Loucy (cell line): ENCODE data around the gene NUB1.

ENCODE experiments used
- H2AFZ ChIP-seq: fragments of 200-600 bp; sonication (generic); 2 replicates; pipeline ENCODE4 v1.6.0; 2016; ENCODE audit warnings: antibody characterized with exemption, mild to moderate bottlenecking, low read length, moderate library complexity
- H3F3A ChIP-seq: fragments of 200-600 bp; 2 replicates; pipeline ENCODE4 v1.6.0; 2016; ENCODE audit warnings: antibody characterized with exemption, low read depth, mild to moderate bottlenecking
- H3K27me3 ChIP-seq: fragments of 200-600 bp; sonication (generic); 2 replicates; pipeline ENCODE4 v1.6.1; 2014; ENCODE audit warnings: low read length, mild to moderate bottlenecking; ENCODE audit not compliant: insufficient read depth, poor library complexity, severe bottlenecking
- H3K36me3 ChIP-seq: fragments of 200-600 bp; sonication (generic); 2 replicates; pipeline ENCODE4 v1.6.1; 2016; ENCODE audit warnings: low read length; ENCODE audit not compliant: insufficient read depth
- H3K4me1 ChIP-seq: fragments of 200-600 bp; sonication (generic); 2 replicates; pipeline ENCODE4 v1.5.1; 2014; ENCODE audit warnings: low read length, mild to moderate bottlenecking; ENCODE audit not compliant: insufficient read depth, poor library complexity, severe bottlenecking
- H3K4me2 ChIP-seq: fragments of 200-600 bp; sonication (generic); 2 replicates; pipeline ENCODE4 v1.6.0; 2014; ENCODE audit warnings: antibody characterized with exemption, low read length, low read depth, mild to moderate bottlenecking; ENCODE audit not compliant: poor library complexity, severe bottlenecking
- H3K4me3 ChIP-seq: fragments of 200-600 bp; sonication (generic); 2 replicates; pipeline ENCODE4 v1.5.1; 2014; ENCODE audit warnings: low read length, mild to moderate bottlenecking, mixed read lengths; ENCODE audit not compliant: poor library complexity, severe bottlenecking
- H3K79me2 ChIP-seq: fragments of 200-600 bp; sonication (generic); 2 replicates; pipeline ENCODE4 v1.6.1; 2014; ENCODE audit warnings: low read length; ENCODE audit not compliant: insufficient read depth
- H3K9ac ChIP-seq: fragments of 200-600 bp; sonication (generic); 2 replicates; pipeline ENCODE4 v1.6.0; 2014; ENCODE audit warnings: mild to moderate bottlenecking, low read depth, low read length, moderate library complexity; ENCODE audit not compliant: poor library complexity, severe bottlenecking
- H3K9me2 ChIP-seq: fragments of 200-600 bp; sonication (generic); replicated peaks from 2 replicates; pipeline ENCODE4 v1.6.1; 2016; ENCODE audit warnings: low read depth, low read length, mixed read lengths
- H3K9me3 ChIP-seq: fragments of 200-600 bp; sonication (generic); 2 replicates; pipeline ENCODE4 v1.6.1; 2014; ENCODE audit warnings: mild to moderate bottlenecking, antibody characterized with exemption, low read length, low read depth; ENCODE audit not compliant: insufficient read depth
- H4K20me1 ChIP-seq: fragments of 200-600 bp; sonication (generic); 2 replicates; pipeline ENCODE4 v1.6.0; 2014; ENCODE audit warnings: antibody characterized with exemption, low read length, mild to moderate bottlenecking; ENCODE audit not compliant: insufficient read depth, poor library complexity, severe bottlenecking
- CTCF ChIP-seq: fragments of 200-600 bp; sonication (generic); conservative IDR thresholded peaks from 2 replicates; pipeline ENCODE4 v1.5.1; 2014; ENCODE audit warnings: mild to moderate bottlenecking, antibody characterized with exemption, low read length
- EZH2phosphoT487 ChIP-seq: fragments of 200-600 bp; IDR thresholded peaks from 2 replicates; pipeline ENCODE4 v1.6.1; 2018; ENCODE audit warnings: antibody characterized with exemption, mild to moderate bottlenecking, moderate library complexity, borderline replicate concordance

Gene NUB1

GRCh38 chr7:151342811-151343210 is 1.2 kb downstream of the NUB1 start:
- H4K20me1 ChIP-seq, result peaks cover 19% of the 10 kb centered on the region
- no peaks in the 10 kb centered on the region for H3K9me2 ChIP-seq
- peak overlapping the region; percentile 85 for H3K9ac ChIP-seq
- peak overlapping the region; percentile 84 for H3K4me3 ChIP-seq
- peaks cover 9% of the 10 kb centered on the region; the same call in 1 of the 2 replicates for H3F3A ChIP-seq
- peaks cover 10% of the 10 kb centered on the region; the same call in 1 of the 2 replicates for H3K36me3 ChIP-seq
- H3K79me2 ChIP-seq, result peaks cover 33% of the 10 kb centered on the region
- no peak for TF ChIP-seq CTCF
- no peak for TF ChIP-seq EZH2phosphoT487
- peak overlapping the region; percentile 90 for H3K4me2 ChIP-seq
- H2AFZ ChIP-seq, result no peak overlapping the region
- H3K27me3 ChIP-seq, result no peaks in the 10 kb centered on the region
- no peaks in the 10 kb centered on the region for H3K9me3 ChIP-seq
- H3K4me1 ChIP-seq, result peaks cover 14% of the 10 kb centered on the region

- Histone ChIP-seq H3K4me1 (peaks cover 14% of the 10 kb centered on the region), H3K9me3 (no peaks in the 10 kb centered on the region), H4K20me1 (peaks cover 19% of the 10 kb centered on the region), H3K9me2 (no peaks in the 10 kb centered on the region), H3K9ac (no peak overlapping the region), H3K27me3 (no peaks in the 10 kb centered on the region), H3K4me3 (peak overlapping the region; percentile 84), H3K4me2 (peak overlapping the region; percentile 90), H3K79me2 (peaks cover 34% of the 10 kb centered on the region), H3F3A (peaks cover 9% of the 10 kb centered on the region; the same call in 1 of the 2 replicates), H2AFZ (no peak overlapping the region), H3K36me3 (peaks cover 10% of the 10 kb centered on the region; the same call in 1 of the 2 replicates)
- no peak for TF ChIP-seq EZH2phosphoT487
- TF ChIP-seq CTCF, result no peak
These were observed 1.9 kb downstream of the NUB1 start for GRCh38 chr7:151343516-151343915.

GRCh38 chr7:151345576-151346469 is 4.2 kb downstream of the NUB1 start:
- Histone ChIP-seq H3K9me3 (no peaks in the 10 kb centered on the region), H3K9me2 (no peaks in the 10 kb centered on the region), H3K27me3 (no peaks in the 10 kb centered on the region), H3K4me2 (no peak overlapping the region), H3K9ac (no peak overlapping the region), H3F3A (peaks cover under 1% of the 10 kb centered on the region; the same call in 1 of the 2 replicates), H3K36me3 (peaks cover 10% of the 10 kb centered on the region; the same call in 1 of the 2 replicates), H4K20me1 (peaks cover 21% of the 10 kb centered on the region), H2AFZ (no peak overlapping the region), H3K4me1 (peaks cover 28% of the 10 kb centered on the region), H3K4me3 (no peak overlapping the region), H3K79me2 (peaks cover 40% of the 10 kb centered on the region)
- TF ChIP-seq EZH2phosphoT487 (no peak), CTCF (no peak)
